Measurements from ENCODE around the gene CA10.

Gene CA10

GRCh38 chr17:51888816-51889215 lies 269.7 kb downstream of the CA10 start:
- no peak overlapping the region for H3K4me3 ChIP-seq (ENCODE audit: low read length)
- H3K9ac ChIP-seq (ENCODE audit: low read length) = no peak overlapping the region
- H3K9me3 ChIP-seq (ENCODE audit: control insufficient read depth, low read length) = no peaks in the 10 kb centered on the region
- H3K4me1 ChIP-seq (ENCODE audit: control insufficient read depth, insufficient read depth, low read length) = no peaks in the 10 kb centered on the region
- H3K36me3 ChIP-seq (ENCODE audit: control insufficient read depth, insufficient read depth, low read length) = no peaks in the 10 kb centered on the region
- H3K27me3 ChIP-seq (ENCODE audit: control insufficient read depth, insufficient read depth, low read length) = no peaks in the 10 kb centered on the region

- Histone ChIP-seq H3K9me3 (ENCODE audit: control insufficient read depth, low read length) (no peaks in the 10 kb centered on the region), H3K36me3 (ENCODE audit: control insufficient read depth, insufficient read depth, low read length) (no peaks in the 10 kb centered on the region), H3K27me3 (ENCODE audit: control insufficient read depth, insufficient read depth, low read length) (no peaks in the 10 kb centered on the region), H3K4me1 (ENCODE audit: control insufficient read depth, insufficient read depth, low read length) (no peaks in the 10 kb centered on the region), H3K9ac (ENCODE audit: low read length) (no peak overlapping the region), H3K4me3 (ENCODE audit: low read length) (no peak overlapping the region)
Measured at GRCh38 chr17:51876986-51877385, 281.5 kb downstream of the CA10 start.

GRCh38 chr17:51873302-51873701 lies 285.2 kb downstream of the CA10 start:
- H3K9me3 ChIP-seq (ENCODE audit: control insufficient read depth, low read length) = no peaks in the 10 kb centered on the region
- no peaks in the 10 kb centered on the region for H3K27me3 ChIP-seq (ENCODE audit: control insufficient read depth, insufficient read depth, low read length)
- H3K36me3 ChIP-seq (ENCODE audit: control insufficient read depth, insufficient read depth, low read length) = no peaks in the 10 kb centered on the region
- H3K4me3 ChIP-seq (ENCODE audit: low read length) = no peak overlapping the region
- H3K4me1 ChIP-seq (ENCODE audit: control insufficient read depth, insufficient read depth, low read length) = no peaks in the 10 kb centered on the region
- H3K9ac ChIP-seq (ENCODE audit: low read length) = no peak overlapping the region

GRCh38 chr17:51869387-51869786 lies 289.1 kb downstream of the CA10 start:
- Histone ChIP-seq H3K27me3 (ENCODE audit: control insufficient read depth, insufficient read depth, low read length) (no peaks in the 10 kb centered on the region), H3K9ac (ENCODE audit: low read length) (no peak overlapping the region), H3K36me3 (ENCODE audit: control insufficient read depth, insufficient read depth, low read length) (no peaks in the 10 kb centered on the region), H3K4me3 (ENCODE audit: low read length) (no peak overlapping the region), H3K9me3 (ENCODE audit: control insufficient read depth, low read length) (no peaks in the 10 kb centered on the region), H3K4me1 (ENCODE audit: control insufficient read depth, insufficient read depth, low read length) (no peaks in the 10 kb centered on the region)

GRCh38 chr17:51860954-51861561 lies 297.5 kb downstream of the CA10 start:
- Histone ChIP-seq H3K4me3 (ENCODE audit: low read length) (no peak overlapping the region), H3K9ac (ENCODE audit: low read length) (no peak overlapping the region), H3K9me3 (ENCODE audit: control insufficient read depth, low read length) (no peaks in the 10 kb centered on the region), H3K27me3 (ENCODE audit: control insufficient read depth, insufficient read depth, low read length) (no peaks in the 10 kb centered on the region), H3K36me3 (ENCODE audit: control insufficient read depth, insufficient read depth, low read length) (no peaks in the 10 kb centered on the region), H3K4me1 (ENCODE audit: control insufficient read depth, insufficient read depth, low read length) (no peaks in the 10 kb centered on the region)

- Histone ChIP-seq H3K9ac (ENCODE audit: low read length) (no peak overlapping the region), H3K36me3 (ENCODE audit: control insufficient read depth, insufficient read depth, low read length) (no peaks in the 10 kb centered on the region), H3K4me3 (ENCODE audit: low read length) (no peak overlapping the region), H3K9me3 (ENCODE audit: control insufficient read depth, low read length) (no peaks in the 10 kb centered on the region), H3K4me1 (ENCODE audit: control insufficient read depth, insufficient read depth, low read length) (no peaks in the 10 kb centered on the region), H3K27me3 (ENCODE audit: control insufficient read depth, insufficient read depth, low read length) (no peaks in the 10 kb centered on the region)
Measured at GRCh38 chr17:51857052-51857597, 301.4 kb downstream of the CA10 start.

- H3K9me3 ChIP-seq (ENCODE audit: control insufficient read depth, low read length) = no peaks in the 10 kb centered on the region
- H3K36me3 ChIP-seq (ENCODE audit: control insufficient read depth, insufficient read depth, low read length) = no peaks in the 10 kb centered on the region
- no peaks in the 10 kb centered on the region for H3K27me3 ChIP-seq (ENCODE audit: control insufficient read depth, insufficient read depth, low read length)
- H3K4me1 ChIP-seq (ENCODE audit: control insufficient read depth, insufficient read depth, low read length) = no peaks in the 10 kb centered on the region
- H3K4me3 ChIP-seq (ENCODE audit: low read length) = no peak overlapping the region
- no peak overlapping the region for H3K9ac ChIP-seq (ENCODE audit: low read length)
Measured at GRCh38 chr17:51855806-51856205, 302.7 kb downstream of the CA10 start.

- no peak overlapping the region for H3K4me3 ChIP-seq (ENCODE audit: low read length)
- no peaks in the 10 kb centered on the region for H3K36me3 ChIP-seq (ENCODE audit: control insufficient read depth, insufficient read depth, low read length)
- no peaks in the 10 kb centered on the region for H3K27me3 ChIP-seq (ENCODE audit: control insufficient read depth, insufficient read depth, low read length)
- H3K9me3 ChIP-seq (ENCODE audit: control insufficient read depth, low read length) = no peaks in the 10 kb centered on the region
- H3K9ac ChIP-seq (ENCODE audit: low read length) = no peak overlapping the region
- no peaks in the 10 kb centered on the region for H3K4me1 ChIP-seq (ENCODE audit: control insufficient read depth, insufficient read depth, low read length)
Measured at GRCh38 chr17:51853857-51854256, 304.7 kb downstream of the CA10 start.

GRCh38 chr17:51852603-51853002 lies 305.9 kb downstream of the CA10 start:
- H3K4me3 ChIP-seq (ENCODE audit: low read length) = no peak overlapping the region
- no peaks in the 10 kb centered on the region for H3K4me1 ChIP-seq (ENCODE audit: control insufficient read depth, insufficient read depth, low read length)
- no peaks in the 10 kb centered on the region for H3K9me3 ChIP-seq (ENCODE audit: control insufficient read depth, low read length)
- no peaks in the 10 kb centered on the region for H3K27me3 ChIP-seq (ENCODE audit: control insufficient read depth, insufficient read depth, low read length)
- no peaks in the 10 kb centered on the region for H3K36me3 ChIP-seq (ENCODE audit: control insufficient read depth, insufficient read depth, low read length)
- no peak overlapping the region for H3K9ac ChIP-seq (ENCODE audit: low read length)

GRCh38 chr17:51850201-51850600 lies 308.3 kb downstream of the CA10 start:
- Histone ChIP-seq H3K9me3 (ENCODE audit: control insufficient read depth, low read length) (no peaks in the 10 kb centered on the region), H3K4me3 (ENCODE audit: low read length) (no peak overlapping the region), H3K36me3 (ENCODE audit: control insufficient read depth, insufficient read depth, low read length) (no peaks in the 10 kb centered on the region), H3K27me3 (ENCODE audit: control insufficient read depth, insufficient read depth, low read length) (no peaks in the 10 kb centered on the region), H3K4me1 (ENCODE audit: control insufficient read depth, insufficient read depth, low read length) (no peaks in the 10 kb centered on the region), H3K9ac (ENCODE audit: low read length) (no peak overlapping the region)

GRCh38 chr17:51848451-51848850 lies 310.1 kb downstream of the CA10 start:
- Histone ChIP-seq H3K9ac (ENCODE audit: low read length) (no peak overlapping the region), H3K4me1 (ENCODE audit: control insufficient read depth, insufficient read depth, low read length) (no peaks in the 10 kb centered on the region), H3K4me3 (ENCODE audit: low read length) (no peak overlapping the region), H3K36me3 (ENCODE audit: control insufficient read depth, insufficient read depth, low read length) (no peaks in the 10 kb centered on the region), H3K27me3 (ENCODE audit: control insufficient read depth, insufficient read depth, low read length) (no peaks in the 10 kb centered on the region), H3K9me3 (ENCODE audit: control insufficient read depth, low read length) (no peaks in the 10 kb centered on the region)

- Histone ChIP-seq H3K9ac (ENCODE audit: low read length) (no peak overlapping the region), H3K27me3 (ENCODE audit: control insufficient read depth, insufficient read depth, low read length) (no peaks in the 10 kb centered on the region), H3K36me3 (ENCODE audit: control insufficient read depth, insufficient read depth, low read length) (no peaks in the 10 kb centered on the region), H3K4me3 (ENCODE audit: low read length) (no peak overlapping the region), H3K4me1 (ENCODE audit: control insufficient read depth, insufficient read depth, low read length) (no peaks in the 10 kb centered on the region), H3K9me3 (ENCODE audit: control insufficient read depth, low read length) (no peaks in the 10 kb centered on the region)
Measured at GRCh38 chr17:51846566-51846965, 311.9 kb downstream of the CA10 start.

- H3K27me3 ChIP-seq (ENCODE audit: control insufficient read depth, insufficient read depth, low read length) = no peaks in the 10 kb centered on the region
- H3K36me3 ChIP-seq (ENCODE audit: control insufficient read depth, insufficient read depth, low read length) = no peaks in the 10 kb centered on the region
- no peak overlapping the region for H3K4me3 ChIP-seq (ENCODE audit: low read length)
- H3K9ac ChIP-seq (ENCODE audit: low read length) = no peak overlapping the region
- no peaks in the 10 kb centered on the region for H3K9me3 ChIP-seq (ENCODE audit: control insufficient read depth, low read length)
- H3K4me1 ChIP-seq (ENCODE audit: control insufficient read depth, insufficient read depth, low read length) = no peaks in the 10 kb centered on the region
Measured at GRCh38 chr17:51845776-51846175, 312.7 kb downstream of the CA10 start.

Data from mucosa of stomach (tissue), 1 donor.